HG03432 (cell line): ENCODE results near the gene CIAO3.

Source experiments
- ATAC-seq: cut with Tn5 transposase; IDR thresholded peaks from one replicate; pipeline ENCODE4 v1.9.1; 2021; ENCODE audit warnings: mild to moderate bottlenecking, moderate library complexity; ENCODE audit not compliant: unreplicated experiment

CIAO3 gene

DNA sequence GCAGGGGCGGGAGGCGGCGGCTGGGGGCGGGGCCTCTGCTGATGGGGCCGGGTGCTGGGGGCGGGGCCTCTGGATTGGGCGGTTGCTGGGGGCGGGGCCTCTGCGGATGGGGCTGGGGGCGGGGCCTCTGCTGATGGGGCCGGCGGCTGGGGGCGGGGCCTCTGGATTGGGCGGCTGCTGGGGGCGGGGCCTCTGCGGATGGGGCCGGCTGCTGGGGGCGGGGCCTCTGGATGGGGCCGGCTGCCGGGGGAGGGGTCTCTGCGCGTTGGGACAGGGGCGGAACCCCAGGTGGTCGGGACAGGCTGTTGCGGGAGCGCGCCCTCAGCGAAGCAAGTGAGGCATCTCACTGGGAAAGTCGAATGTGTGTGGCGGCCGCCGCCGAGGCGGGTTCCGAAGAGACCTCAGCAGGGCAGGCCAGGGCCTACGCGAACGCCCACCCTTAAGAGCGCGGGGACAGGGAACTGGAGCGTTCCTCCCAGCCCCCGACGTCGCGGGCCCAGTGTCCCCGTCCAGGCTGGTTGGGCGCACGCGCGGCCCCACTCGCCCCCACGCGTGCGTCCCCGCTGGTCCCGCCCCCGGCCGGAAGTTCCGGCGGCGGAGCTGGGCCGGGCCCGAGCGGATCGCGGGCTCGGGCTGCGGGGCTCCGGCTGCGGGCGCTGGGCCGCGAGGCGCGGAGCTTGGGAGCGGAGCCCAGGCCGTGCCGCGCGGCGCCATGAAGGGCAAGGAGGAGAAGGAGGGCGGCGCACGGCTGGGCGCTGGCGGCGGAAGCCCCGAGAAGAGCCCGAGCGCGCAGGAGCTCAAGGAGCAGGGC lies 60.8 kb downstream of the CIAO3 start, which contains the start of gene STUB1:
Gene STUB1, plus strand, starts transcription at position 597 of the 811 bp plus-strand sequence. Its CDS starts 116 bp downstream, at position 713.
- ATAC-seq, result peak; percentile 40
